Measurements from ENCODE around the gene GJA4. TPM values are rescaled to one million over a fixed set of nuclear protein-coding genes. Genes with fewer than 3 reads are reported as not detected.
"Not testable (repeated sequence)": the region's sequence is repeated elsewhere in the genome, so short reads cannot be mapped to it uniquely, and the experiment has no call there.

GJA4 gene
- total and polyA plus RNA-seq, 4 donors: 6.1 to 10.6 (median 9.1) TPM

DNA sequence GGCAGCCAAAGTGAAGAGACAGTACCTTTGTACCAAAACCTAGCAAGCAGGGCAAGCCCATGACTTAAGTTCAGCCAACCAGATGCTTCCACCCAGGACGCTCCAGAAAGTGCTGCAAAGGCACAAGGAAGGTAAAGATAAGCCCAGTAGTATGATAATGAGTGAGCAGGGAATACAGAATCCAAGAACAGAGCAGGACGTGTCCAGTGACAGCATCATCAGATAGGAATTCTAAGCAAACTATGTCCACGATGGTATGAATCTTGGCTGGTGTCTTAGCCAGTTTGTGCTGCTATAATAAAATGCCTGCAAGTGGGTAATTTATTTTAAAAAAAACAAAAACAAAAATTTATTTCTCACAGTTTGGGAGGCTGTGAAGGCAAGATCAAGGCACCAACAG, 13.6 kb downstream of the GJA4 start:
- H3K4me3 ChIP-seq (ENCODE audit: low read depth in 1 of 3, low read length in 3 of 3): no peak overlapping the region
- no peak overlapping the region for H3K27ac ChIP-seq (ENCODE audit: low read depth in 1 of 2, low read length in 2 of 2)
- peaks cover 0 to 2% (median 0%) of the 10 kb centered on the region in 4 donors for H3K9me3 ChIP-seq (ENCODE audit: control insufficient read depth in 4 of 4, low read length in 3 of 4)
- TF ChIP-seq FOXA2 (IDR thresholded peaks at IDR 0.05): no peak
- TF ChIP-seq CTCF (IDR thresholded peaks at IDR 0.05; ENCODE audit: low read depth, low read length, missing input control): no peak
- WGBS: 82% methylated on average over 3 of the region's 3 CpGs
- no peaks in the 10 kb centered on the region for H3K36me3 ChIP-seq (ENCODE audit: control insufficient read depth in 4 of 4, insufficient read depth in 3 of 4, low read depth in 1 of 4, low read length in 3 of 4)
- no peak overlapping the region for H3K9ac ChIP-seq (ENCODE audit: low read depth in 1 of 2, low read length in 2 of 2)
- H3K27me3 ChIP-seq (ENCODE audit: control insufficient read depth in 4 of 4, insufficient read depth in 4 of 4, low read length in 3 of 4): no peaks in the 10 kb centered on the region
- no peak for DNase-seq (ENCODE audit: low spot score)
- no peaks in the 10 kb centered on the region for H3K4me1 ChIP-seq (ENCODE audit: control insufficient read depth in 4 of 4, insufficient read depth in 4 of 4, low read length in 3 of 4)

DNA sequence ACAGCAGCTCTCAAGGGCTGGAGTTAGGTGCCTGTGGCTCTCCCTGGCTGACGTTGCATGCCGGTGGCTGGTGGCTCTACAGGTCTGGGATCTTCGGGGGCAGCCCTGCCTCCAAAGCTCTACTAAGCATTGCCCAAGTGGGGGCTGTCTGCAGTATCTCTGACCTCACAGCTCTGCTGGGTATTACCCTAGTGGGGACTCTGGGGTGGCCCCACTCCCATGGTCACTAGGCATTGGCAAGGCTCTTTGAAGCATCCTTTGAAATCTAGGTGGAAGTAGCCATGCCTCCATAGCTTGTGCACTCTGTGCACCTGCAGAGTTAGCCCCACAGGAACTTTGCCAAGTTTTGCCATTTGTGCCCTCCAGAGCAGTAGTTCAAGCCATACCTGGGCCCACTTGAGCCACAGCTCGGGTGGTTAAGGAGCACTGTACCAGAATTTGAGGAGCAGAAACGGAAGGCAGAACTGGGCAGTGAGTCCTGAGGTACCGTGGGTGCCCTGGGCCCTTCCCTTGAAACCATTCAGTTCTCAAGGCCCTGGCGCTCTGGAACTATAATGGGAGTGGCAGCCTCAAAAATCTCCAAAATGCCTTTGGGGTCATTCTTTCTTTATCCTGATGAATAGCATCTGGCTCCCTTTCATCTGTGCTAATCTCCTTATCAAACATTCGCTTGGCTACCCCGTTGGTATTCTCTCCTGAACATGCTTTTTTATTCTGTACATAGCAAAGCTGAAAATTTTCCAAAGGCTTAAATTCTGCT, 15.4 kb downstream of the GJA4 start:
- Histone ChIP-seq H3K9me3 (ENCODE audit: control insufficient read depth in 4 of 4, low read length in 3 of 4) (peaks cover 0 to 2% (median 0%) of the 10 kb centered on the region in 4 donors), H3K27ac (ENCODE audit: low read depth in 1 of 2, low read length in 2 of 2) (no peak overlapping the region), H3K27me3 (ENCODE audit: control insufficient read depth in 4 of 4, insufficient read depth in 4 of 4, low read length in 3 of 4) (no peaks in the 10 kb centered on the region), H3K9ac (ENCODE audit: low read depth in 1 of 2, low read length in 2 of 2) (no peak overlapping the region), H3K4me3 (ENCODE audit: low read depth in 1 of 3, low read length in 3 of 3) (no peak overlapping the region), H3K4me1 (ENCODE audit: control insufficient read depth in 4 of 4, insufficient read depth in 4 of 4, low read length in 3 of 4) (no peaks in the 10 kb centered on the region), H3K36me3 (ENCODE audit: control insufficient read depth in 4 of 4, insufficient read depth in 3 of 4, low read depth in 1 of 4, low read length in 3 of 4) (no peaks in the 10 kb centered on the region)
- no peak for TF ChIP-seq RXRA (IDR thresholded peaks at IDR 0.05)
- TF ChIP-seq, protein P1, sequence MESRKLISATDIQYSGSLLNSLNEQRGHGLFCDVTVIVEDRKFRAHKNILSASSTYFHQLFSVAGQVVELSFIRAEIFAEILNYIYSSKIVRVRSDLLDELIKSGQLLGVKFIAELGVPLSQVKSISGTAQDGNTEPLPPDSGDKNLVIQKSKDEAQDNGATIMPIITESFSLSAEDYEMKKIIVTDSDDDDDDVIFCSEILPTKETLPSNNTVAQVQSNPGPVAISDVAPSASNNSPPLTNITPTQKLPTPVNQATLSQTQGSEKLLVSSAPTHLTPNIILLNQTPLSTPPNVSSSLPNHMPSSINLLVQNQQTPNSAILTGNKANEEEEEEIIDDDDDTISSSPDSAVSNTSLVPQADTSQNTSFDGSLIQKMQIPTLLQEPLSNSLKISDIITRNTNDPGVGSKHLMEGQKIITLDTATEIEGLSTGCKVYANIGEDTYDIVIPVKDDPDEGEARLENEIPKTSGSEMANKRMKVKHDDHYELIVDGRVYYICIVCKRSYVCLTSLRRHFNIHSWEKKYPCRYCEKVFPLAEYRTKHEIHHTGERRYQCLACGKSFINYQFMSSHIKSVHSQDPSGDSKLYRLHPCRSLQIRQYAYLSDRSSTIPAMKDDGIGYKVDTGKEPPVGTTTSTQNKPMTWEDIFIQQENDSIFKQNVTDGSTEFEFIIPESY (IDR thresholded peaks at IDR 0.05): no peak
- no peak for TF ChIP-seq FOXA2 (IDR thresholded peaks at IDR 0.05)
- 93% methylated on average over 9 of the region's 9 CpGs for WGBS
- DNase-seq (ENCODE audit: low spot score): no peak

- H3K27ac ChIP-seq (ENCODE audit: low read depth in 1 of 2, low read length in 2 of 2); H3K9ac ChIP-seq (ENCODE audit: low read depth in 1 of 2, low read length in 2 of 2); DNase-seq (ENCODE audit: low spot score); H3K9me3 ChIP-seq (ENCODE audit: control insufficient read depth in 4 of 4, low read length in 3 of 4); H3K27me3 ChIP-seq (ENCODE audit: control insufficient read depth in 4 of 4, insufficient read depth in 4 of 4, low read length in 3 of 4); H3K4me3 ChIP-seq (ENCODE audit: low read depth in 1 of 3, low read length in 3 of 3); H3K36me3 ChIP-seq (ENCODE audit: control insufficient read depth in 4 of 4, insufficient read depth in 3 of 4, low read depth in 1 of 4, low read length in 3 of 4); H3K4me1 ChIP-seq (ENCODE audit: control insufficient read depth in 4 of 4, insufficient read depth in 4 of 4, low read length in 3 of 4): not testable (repeated sequence)
- WGBS: 93% methylated on average over 3 of the region's 3 CpGs
Observed at GRCh38 chr1:34810781-34811180, 18.0 kb downstream of the GJA4 start.

DNA sequence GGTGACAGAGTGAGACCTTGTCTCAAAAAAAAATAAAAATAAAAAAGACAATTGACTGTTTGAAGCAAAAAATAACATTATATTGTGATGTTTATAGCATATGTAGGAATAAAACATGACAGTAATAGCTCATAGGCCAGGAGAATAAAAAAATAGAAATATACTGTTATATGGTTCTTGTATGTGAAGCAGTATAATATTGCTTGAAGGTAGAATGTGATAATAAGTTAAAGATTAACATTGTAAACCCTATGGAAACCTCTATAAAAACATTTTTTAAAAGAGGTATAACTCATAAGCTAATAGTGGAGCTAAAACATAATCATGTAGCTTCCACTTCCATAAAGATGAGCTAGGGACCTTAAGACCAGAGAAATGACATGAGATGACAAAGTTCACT, 23.5 kb downstream of the GJA4 start:
- Histone ChIP-seq H3K9ac (ENCODE audit: low read depth in 1 of 2, low read length in 2 of 2) (no peak overlapping the region), H3K27me3 (ENCODE audit: control insufficient read depth in 4 of 4, insufficient read depth in 4 of 4, low read length in 3 of 4) (no peaks in the 10 kb centered on the region), H3K4me3 (ENCODE audit: low read depth in 1 of 3, low read length in 3 of 3) (no peak overlapping the region), H3K4me1 (ENCODE audit: control insufficient read depth in 4 of 4, insufficient read depth in 4 of 4, low read length in 3 of 4) (peaks cover 0 to under 1% (median 0%) of the 10 kb centered on the region in 4 donors), H3K9me3 (ENCODE audit: control insufficient read depth in 4 of 4, low read length in 3 of 4) (no peaks in the 10 kb centered on the region), H3K36me3 (ENCODE audit: control insufficient read depth in 4 of 4, insufficient read depth in 3 of 4, low read depth in 1 of 4, low read length in 3 of 4) (no peaks in the 10 kb centered on the region), H3K27ac (ENCODE audit: low read depth in 1 of 2, low read length in 2 of 2) (no peak overlapping the region)
- TF ChIP-seq HNF4G (IDR thresholded peaks at IDR 0.05) (no peak), SP1 (IDR thresholded peaks at IDR 0.05) (no peak), RXRA (IDR thresholded peaks at IDR 0.05) (no peak), GABPA (IDR thresholded peaks at IDR 0.05 in 1 of 2, conservative IDR thresholded peaks at IDR 0.05 in 1 of 2) (no peak), FOXA2 (IDR thresholded peaks at IDR 0.05) (no peak), HNF4A (conservative IDR thresholded peaks at IDR 0.05) (no peak), RAD21 (IDR thresholded peaks at IDR 0.05) (no peak), EGR1 (IDR thresholded peaks at IDR 0.05; ENCODE audit: low read depth in 2 of 2) (no peak), YY1 (IDR thresholded peaks at IDR 0.05) (no peak), JUND (IDR thresholded peaks at IDR 0.05) (no peak)
- TF ChIP-seq, protein P2, sequence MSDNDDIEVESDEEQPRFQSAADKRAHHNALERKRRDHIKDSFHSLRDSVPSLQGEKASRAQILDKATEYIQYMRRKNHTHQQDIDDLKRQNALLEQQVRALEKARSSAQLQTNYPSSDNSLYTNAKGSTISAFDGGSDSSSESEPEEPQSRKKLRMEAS (IDR thresholded peaks at IDR 0.05): no peak
- DNase-seq (ENCODE audit: low spot score): no peak

Data from liver (tissue), 9 donors.